ENCODE measurements around the gene IL22RA1.

- TF ChIP-seq EZH2 (IDR thresholded peaks at IDR 0.05; ENCODE audit: insufficient read depth, poor library complexity, severe bottlenecking) (no peak), EZH2phosphoT487 (IDR thresholded peaks at IDR 0.05; ENCODE audit: insufficient read depth, low read depth) (no peak)
These were observed 33.8 kb downstream of the IL22RA1 start for GRCh38 chr1:24109166-24109483.
